ENCODE data around the gene TAPBP. TPM values are rescaled to one million over a fixed set of nuclear protein-coding genes. Genes with fewer than 3 reads are reported as not detected.

Gene TAPBP
- total and polyA plus RNA-seq, 9 of the 15 experiments (the other 6 are each of a cell fraction or from before 2014, with no cell fraction given) = 5.6 to 74.0 (median 22.3) TPM

GRCh38 chr6:33288921-33289783, 24.7 kb downstream of the TAPBP start, which contains the start of the genes PFDN6 and WDR46 (continued):
- no peak for TF ChIP-seq CTCF (IDR thresholded peaks at IDR 0.05 in 2 of 3, conservative IDR thresholded peaks at IDR 0.05 in 1 of 3; ENCODE audit: insufficient read depth in 2 of 3, low read depth in 1 of 3, low read length in 3 of 3)
- TF ChIP-seq SRSF3 (IDR thresholded peaks at IDR 0.05; ENCODE audit: insufficient read depth, low read length) = no peak
- no peak for TF ChIP-seq BRD4 (IDR thresholded peaks at IDR 0.05)
- TF ChIP-seq PTBP1 (IDR thresholded peaks at IDR 0.05; ENCODE audit: low read depth, low read length) = no peak
- TF ChIP-seq, protein P1, sequence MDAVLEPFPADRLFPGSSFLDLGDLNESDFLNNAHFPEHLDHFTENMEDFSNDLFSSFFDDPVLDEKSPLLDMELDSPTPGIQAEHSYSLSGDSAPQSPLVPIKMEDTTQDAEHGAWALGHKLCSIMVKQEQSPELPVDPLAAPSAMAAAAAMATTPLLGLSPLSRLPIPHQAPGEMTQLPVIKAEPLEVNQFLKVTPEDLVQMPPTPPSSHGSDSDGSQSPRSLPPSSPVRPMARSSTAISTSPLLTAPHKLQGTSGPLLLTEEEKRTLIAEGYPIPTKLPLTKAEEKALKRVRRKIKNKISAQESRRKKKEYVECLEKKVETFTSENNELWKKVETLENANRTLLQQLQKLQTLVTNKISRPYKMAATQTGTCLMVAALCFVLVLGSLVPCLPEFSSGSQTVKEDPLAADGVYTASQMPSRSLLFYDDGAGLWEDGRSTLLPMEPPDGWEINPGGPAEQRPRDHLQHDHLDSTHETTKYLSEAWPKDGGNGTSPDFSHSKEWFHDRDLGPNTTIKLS (IDR thresholded peaks at IDR 0.05; ENCODE audit: borderline replicate concordance, low read depth) = peak; percentile 96
- no peak for TF ChIP-seq KDM1A (IDR thresholded peaks at IDR 0.05)
- TF ChIP-seq MTA1 (IDR thresholded peaks at IDR 0.05; ENCODE audit: borderline replicate concordance) = no peak
- peak; percentile 33 for TF ChIP-seq TAF9B (IDR thresholded peaks at IDR 0.05; ENCODE audit: partially characterized antibody)
- TF ChIP-seq HEY1 (CRISPR knock-in tag; IDR thresholded peaks at IDR 0.05; ENCODE audit: borderline replicate concordance) = peak; percentile 53; the same call in 1 of the 2 replicates
- no peak for TF ChIP-seq HNRNPLL (IDR thresholded peaks at IDR 0.05; ENCODE audit: low read depth, low read length, poor library complexity, severe bottlenecking)
- TF ChIP-seq, protein P2, sequence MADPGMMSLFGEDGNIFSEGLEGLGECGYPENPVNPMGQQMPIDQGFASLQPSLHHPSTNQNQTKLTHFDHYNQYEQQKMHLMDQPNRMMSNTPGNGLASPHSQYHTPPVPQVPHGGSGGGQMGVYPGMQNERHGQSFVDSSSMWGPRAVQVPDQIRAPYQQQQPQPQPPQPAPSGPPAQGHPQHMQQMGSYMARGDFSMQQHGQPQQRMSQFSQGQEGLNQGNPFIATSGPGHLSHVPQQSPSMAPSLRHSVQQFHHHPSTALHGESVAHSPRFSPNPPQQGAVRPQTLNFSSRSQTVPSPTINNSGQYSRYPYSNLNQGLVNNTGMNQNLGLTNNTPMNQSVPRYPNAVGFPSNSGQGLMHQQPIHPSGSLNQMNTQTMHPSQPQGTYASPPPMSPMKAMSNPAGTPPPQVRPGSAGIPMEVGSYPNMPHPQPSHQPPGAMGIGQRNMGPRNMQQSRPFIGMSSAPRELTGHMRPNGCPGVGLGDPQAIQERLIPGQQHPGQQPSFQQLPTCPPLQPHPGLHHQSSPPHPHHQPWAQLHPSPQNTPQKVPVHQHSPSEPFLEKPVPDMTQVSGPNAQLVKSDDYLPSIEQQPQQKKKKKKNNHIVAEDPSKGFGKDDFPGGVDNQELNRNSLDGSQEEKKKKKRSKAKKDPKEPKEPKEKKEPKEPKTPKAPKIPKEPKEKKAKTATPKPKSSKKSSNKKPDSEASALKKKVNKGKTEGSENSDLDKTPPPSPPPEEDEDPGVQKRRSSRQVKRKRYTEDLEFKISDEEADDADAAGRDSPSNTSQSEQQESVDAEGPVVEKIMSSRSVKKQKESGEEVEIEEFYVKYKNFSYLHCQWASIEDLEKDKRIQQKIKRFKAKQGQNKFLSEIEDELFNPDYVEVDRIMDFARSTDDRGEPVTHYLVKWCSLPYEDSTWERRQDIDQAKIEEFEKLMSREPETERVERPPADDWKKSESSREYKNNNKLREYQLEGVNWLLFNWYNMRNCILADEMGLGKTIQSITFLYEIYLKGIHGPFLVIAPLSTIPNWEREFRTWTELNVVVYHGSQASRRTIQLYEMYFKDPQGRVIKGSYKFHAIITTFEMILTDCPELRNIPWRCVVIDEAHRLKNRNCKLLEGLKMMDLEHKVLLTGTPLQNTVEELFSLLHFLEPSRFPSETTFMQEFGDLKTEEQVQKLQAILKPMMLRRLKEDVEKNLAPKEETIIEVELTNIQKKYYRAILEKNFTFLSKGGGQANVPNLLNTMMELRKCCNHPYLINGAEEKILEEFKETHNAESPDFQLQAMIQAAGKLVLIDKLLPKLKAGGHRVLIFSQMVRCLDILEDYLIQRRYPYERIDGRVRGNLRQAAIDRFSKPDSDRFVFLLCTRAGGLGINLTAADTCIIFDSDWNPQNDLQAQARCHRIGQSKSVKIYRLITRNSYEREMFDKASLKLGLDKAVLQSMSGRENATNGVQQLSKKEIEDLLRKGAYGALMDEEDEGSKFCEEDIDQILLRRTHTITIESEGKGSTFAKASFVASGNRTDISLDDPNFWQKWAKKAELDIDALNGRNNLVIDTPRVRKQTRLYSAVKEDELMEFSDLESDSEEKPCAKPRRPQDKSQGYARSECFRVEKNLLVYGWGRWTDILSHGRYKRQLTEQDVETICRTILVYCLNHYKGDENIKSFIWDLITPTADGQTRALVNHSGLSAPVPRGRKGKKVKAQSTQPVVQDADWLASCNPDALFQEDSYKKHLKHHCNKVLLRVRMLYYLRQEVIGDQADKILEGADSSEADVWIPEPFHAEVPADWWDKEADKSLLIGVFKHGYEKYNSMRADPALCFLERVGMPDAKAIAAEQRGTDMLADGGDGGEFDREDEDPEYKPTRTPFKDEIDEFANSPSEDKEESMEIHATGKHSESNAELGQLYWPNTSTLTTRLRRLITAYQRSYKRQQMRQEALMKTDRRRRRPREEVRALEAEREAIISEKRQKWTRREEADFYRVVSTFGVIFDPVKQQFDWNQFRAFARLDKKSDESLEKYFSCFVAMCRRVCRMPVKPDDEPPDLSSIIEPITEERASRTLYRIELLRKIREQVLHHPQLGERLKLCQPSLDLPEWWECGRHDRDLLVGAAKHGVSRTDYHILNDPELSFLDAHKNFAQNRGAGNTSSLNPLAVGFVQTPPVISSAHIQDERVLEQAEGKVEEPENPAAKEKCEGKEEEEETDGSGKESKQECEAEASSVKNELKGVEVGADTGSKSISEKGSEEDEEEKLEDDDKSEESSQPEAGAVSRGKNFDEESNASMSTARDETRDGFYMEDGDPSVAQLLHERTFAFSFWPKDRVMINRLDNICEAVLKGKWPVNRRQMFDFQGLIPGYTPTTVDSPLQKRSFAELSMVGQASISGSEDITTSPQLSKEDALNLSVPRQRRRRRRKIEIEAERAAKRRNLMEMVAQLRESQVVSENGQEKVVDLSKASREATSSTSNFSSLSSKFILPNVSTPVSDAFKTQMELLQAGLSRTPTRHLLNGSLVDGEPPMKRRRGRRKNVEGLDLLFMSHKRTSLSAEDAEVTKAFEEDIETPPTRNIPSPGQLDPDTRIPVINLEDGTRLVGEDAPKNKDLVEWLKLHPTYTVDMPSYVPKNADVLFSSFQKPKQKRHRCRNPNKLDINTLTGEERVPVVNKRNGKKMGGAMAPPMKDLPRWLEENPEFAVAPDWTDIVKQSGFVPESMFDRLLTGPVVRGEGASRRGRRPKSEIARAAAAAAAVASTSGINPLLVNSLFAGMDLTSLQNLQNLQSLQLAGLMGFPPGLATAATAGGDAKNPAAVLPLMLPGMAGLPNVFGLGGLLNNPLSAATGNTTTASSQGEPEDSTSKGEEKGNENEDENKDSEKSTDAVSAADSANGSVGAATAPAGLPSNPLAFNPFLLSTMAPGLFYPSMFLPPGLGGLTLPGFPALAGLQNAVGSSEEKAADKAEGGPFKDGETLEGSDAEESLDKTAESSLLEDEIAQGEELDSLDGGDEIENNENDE (IDR thresholded peaks at IDR 0.05; ENCODE audit: low read depth, low read length) = no peak
- no peak for TF ChIP-seq HNRNPUL1 (IDR thresholded peaks at IDR 0.05; ENCODE audit: low read length)

All from K562 (cell line).